Neural cell (in vitro differentiated cells): ENCODE measurements around the gene LUZP1. TPM values are rescaled to one million over a fixed set of nuclear protein-coding genes. Genes with fewer than 3 reads are reported as not detected.
"Not testable (repeated sequence)": the region's sequence is repeated elsewhere in the genome, so short reads cannot be mapped to it uniquely, and the experiment has no call there.

ENCODE experiments used
- H2AFZ ChIP-seq: fragments of 200-600, 300-800 bp; sonication (generic), shearing (Covaris generic); 2 replicates; pipeline ENCODE4 v1.6.0; 2014; ENCODE audit warnings: low read depth, mild to moderate bottlenecking, antibody characterized with exemption, low read length, moderate library complexity
- H3F3A ChIP-seq: fragments of 200-600 bp; shearing (Covaris generic); 2 replicates; pipeline ENCODE4 v1.6.1; 2016; ENCODE audit warnings: mild to moderate bottlenecking, moderate library complexity, mixed read lengths, antibody characterized with exemption, low read length; ENCODE audit not compliant: insufficient read depth, poor library complexity, severe bottlenecking
- H3K27ac ChIP-seq: fragments of 200-600, 300-800 bp; sonication (generic), shearing (Covaris generic); 2 replicates; pipeline ENCODE4 v1.5.1; 2014; ENCODE audit warnings: mild to moderate bottlenecking, low read length, moderate library complexity
- H3K27me3 ChIP-seq: fragments of 300-800, 200-600 bp; sonication (generic), shearing (Covaris generic); 2 replicates; pipeline ENCODE4 v1.6.0; 2014; ENCODE audit warnings: mild to moderate bottlenecking, low read depth, low read length, moderate library complexity; ENCODE audit not compliant: insufficient read depth
- H3K36me3 ChIP-seq: fragments of 300-800, 200-600 bp; sonication (generic), shearing (Covaris generic); 2 replicates; pipeline ENCODE4 v1.5.1; 2014; ENCODE audit warnings: mild to moderate bottlenecking, antibody characterized with exemption, low read length, moderate library complexity; ENCODE audit not compliant: insufficient read depth
- H3K4me2 ChIP-seq: fragments of 300-800, 200-600 bp; sonication (generic), shearing (Covaris generic); 2 replicates; pipeline ENCODE4 v1.6.0; 2014; ENCODE audit warnings: mild to moderate bottlenecking, low read length
- H3K4me3 ChIP-seq: fragments of 300-800, 200-600 bp; sonication (generic), shearing (Covaris generic); 2 replicates; pipeline ENCODE4 v1.5.1; 2014; ENCODE audit warnings: mild to moderate bottlenecking, low read length, moderate library complexity
- H3K79me2 ChIP-seq: fragments of 200-600 bp; shearing (Covaris generic); replicated peaks from 2 replicates; pipeline ENCODE4 v1.6.0; 2014; ENCODE audit warnings: mild to moderate bottlenecking, low read length, moderate library complexity; ENCODE audit not compliant: insufficient read depth
- H3K9ac ChIP-seq: fragments of 300-800, 200-600 bp; sonication (generic), shearing (Covaris generic); 2 replicates; pipeline ENCODE4 v1.6.1; 2016; ENCODE audit warnings: mild to moderate bottlenecking, low read length, mixed read lengths
- H3K9me2 ChIP-seq: fragments of 200-600 bp; shearing (Covaris generic); 2 replicates; pipeline ENCODE4 v1.6.1; 2016; ENCODE audit warnings: mild to moderate bottlenecking, low read length, mixed read lengths; ENCODE audit not compliant: insufficient read depth
- H3K9me3 ChIP-seq: fragments of 200-600, 300-800 bp; sonication (generic), shearing (Covaris generic); 2 replicates; pipeline ENCODE4 v1.6.1; 2016; ENCODE audit warnings: mild to moderate bottlenecking, mixed run types, low read length, moderate library complexity, mixed read lengths
- H4K20me1 ChIP-seq: fragments of 200-600 bp; shearing (Covaris generic); 2 replicates; pipeline ENCODE4 v1.6.1; 2016; ENCODE audit warnings: mild to moderate bottlenecking, mixed run types; ENCODE audit not compliant: insufficient read depth
- CTCF ChIP-seq: fragments of 450-650 bp; IDR thresholded peaks from 2 replicates; pipeline ENCODE4 v1.5.1; 2014; ENCODE audit warnings: antibody characterized with exemption, mild to moderate bottlenecking, moderate library complexity; ENCODE audit not compliant: poor library complexity, severe bottlenecking
- EP300 ChIP-seq: fragments of 450-650 bp; conservative IDR thresholded peaks from 2 replicates; pipeline ENCODE4 v1.6.1; 2014; ENCODE audit warnings: antibody characterized with exemption, mild to moderate bottlenecking, moderate library complexity; ENCODE audit not compliant: poor library complexity, severe bottlenecking
- EZH2 ChIP-seq: fragments of 200-600, 300-800 bp; shearing (Covaris generic), sonication (generic); IDR thresholded peaks from 2 replicates; pipeline ENCODE4 v1.6.1; 2014; ENCODE audit warnings: antibody characterized with exemption, low read length, borderline replicate concordance, mild to moderate bottlenecking; ENCODE audit not compliant: insufficient read depth, poor library complexity, severe bottlenecking
- MXI1 ChIP-seq: fragments of 450-650 bp; conservative IDR thresholded peaks from 2 replicates; pipeline ENCODE4 v1.6.1; 2014; ENCODE audit warnings: antibody characterized with exemption, mild to moderate bottlenecking; ENCODE audit not compliant: poor library complexity, severe bottlenecking
- POLR2AphosphoS5 ChIP-seq: IDR thresholded peaks from 2 replicates; pipeline ENCODE4 v1.6.1; 2012
- RAD21 ChIP-seq: fragments of 450-650 bp; conservative IDR thresholded peaks from 2 replicates; pipeline ENCODE4 v1.6.1; 2014; ENCODE audit warnings: antibody characterized with exemption, mild to moderate bottlenecking, moderate library complexity
- TAF1 ChIP-seq: IDR thresholded peaks from 2 replicates; pipeline ENCODE4 v1.6.1; 2012; ENCODE audit warnings: low read depth
- polyA plus RNA-seq: library from polyadenylated mRNA; depleted of rRNA; stranded (reverse); fragments of >200 nt; gene quantifications from 2 replicates; pipeline ENCODE4 v1.2.3, GENCODE V29; 2014
- TF ChIP-seq, protein P1 (sequence below): IDR thresholded peaks from 2 replicates; pipeline ENCODE4 v1.6.1; 2012; ENCODE audit warnings: borderline replicate concordance

The LUZP1 gene
- polyA plus RNA-seq, 1 donor from 2014 or later, result 2.3 TPM

DNA sequence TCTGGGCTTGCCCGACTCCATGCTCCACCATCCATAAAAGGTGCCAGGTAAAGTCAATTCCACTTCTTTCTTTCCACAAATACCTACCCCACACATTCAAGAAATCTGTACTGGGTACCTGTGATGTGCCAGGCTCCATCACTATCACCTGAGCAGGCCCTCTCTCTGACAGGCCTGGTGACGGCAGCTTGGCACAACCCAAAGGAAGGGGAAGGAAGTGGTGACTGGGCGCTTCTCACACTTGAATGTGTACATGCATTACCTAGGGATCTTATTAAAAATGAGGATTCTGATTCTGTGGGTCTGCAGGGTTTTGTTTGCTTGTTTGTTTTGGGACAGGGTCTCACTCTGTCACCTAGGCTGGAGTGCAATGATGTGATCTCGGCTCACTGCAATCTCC lies 41.1 kb upstream of the LUZP1 start:
- Histone ChIP-seq H3K27ac (no peak overlapping the region), H2AFZ (no peak overlapping the region), H3K4me3 (no peak overlapping the region), H3K4me2 (no peak overlapping the region), H3K9me3 (no peaks in the 10 kb centered on the region), H3K9me2 (no peaks in the 10 kb centered on the region), H3K27me3 (no peaks in the 10 kb centered on the region), H3F3A (no peaks in the 10 kb centered on the region), H3K79me2 (no peaks in the 10 kb centered on the region), H4K20me1 (no peaks in the 10 kb centered on the region), H3K9ac (no peak overlapping the region), H3K36me3 (no peaks in the 10 kb centered on the region)
- TF ChIP-seq MXI1 (no peak), RAD21 (no peak)

- no peak overlapping the region for H2AFZ ChIP-seq
- H3K4me3 ChIP-seq, result no peak overlapping the region
- TF ChIP-seq EP300 (no peak), EZH2 (no peak), POLR2AphosphoS5 (no peak)
Measured at GRCh38 chr1:23208527-23208926, 39.9 kb upstream of the LUZP1 start.

GRCh38 chr1:23207733-23208132 lies 39.1 kb upstream of the LUZP1 start:
- not testable (repeated sequence) for H3K36me3 ChIP-seq, H4K20me1 ChIP-seq, H3K27me3 ChIP-seq, H3F3A ChIP-seq, H3K9ac ChIP-seq, H3K9me3 ChIP-seq, H3K27ac ChIP-seq, H3K9me2 ChIP-seq, H3K4me2 ChIP-seq, H2AFZ ChIP-seq, H3K79me2 ChIP-seq, H3K4me3 ChIP-seq

More at GRCh38 chr1:23208527-23208926, 39.9 kb upstream of the LUZP1 start:
- H3F3A ChIP-seq, result no peaks in the 10 kb centered on the region
- H3K9me3 ChIP-seq, result no peaks in the 10 kb centered on the region
- no peak overlapping the region for H3K27ac ChIP-seq
- H3K9ac ChIP-seq, result no peak overlapping the region
- H3K79me2 ChIP-seq, result no peaks in the 10 kb centered on the region
- no peaks in the 10 kb centered on the region for H3K36me3 ChIP-seq
- H3K9me2 ChIP-seq, result no peaks in the 10 kb centered on the region
- H4K20me1 ChIP-seq, result no peaks in the 10 kb centered on the region
- H3K27me3 ChIP-seq, result no peaks in the 10 kb centered on the region
- H3K4me2 ChIP-seq, result no peak overlapping the region

DNA sequence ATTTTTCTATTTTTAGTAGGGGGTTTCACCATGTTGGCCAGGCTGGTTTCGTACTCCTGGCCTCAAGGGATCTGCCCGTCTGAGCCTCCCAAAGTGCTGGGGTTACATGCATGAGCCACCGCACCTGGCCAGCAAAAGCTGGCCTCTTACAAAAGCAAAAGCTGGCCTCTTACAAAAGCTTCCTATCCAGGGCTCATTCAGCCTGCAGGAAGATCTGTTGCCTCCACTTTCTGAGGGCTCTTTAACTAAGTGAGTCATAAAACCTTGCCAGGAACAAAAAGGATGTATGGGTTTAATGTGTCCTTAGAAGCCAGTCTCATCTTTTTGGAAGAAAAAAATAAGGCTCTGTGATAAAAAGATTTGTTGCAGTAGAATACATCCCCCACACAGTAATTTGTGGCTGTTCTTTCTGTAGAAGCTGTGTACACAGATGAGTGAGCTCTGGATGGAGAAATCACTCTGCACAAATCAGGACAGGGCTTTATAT lies 33.6 kb upstream of the LUZP1 start:
- TF ChIP-seq EP300 (no peak), POLR2AphosphoS5 (no peak), MXI1 (no peak), CTCF (no peak), TAF1 (no peak)
- TF ChIP-seq, protein P1, sequence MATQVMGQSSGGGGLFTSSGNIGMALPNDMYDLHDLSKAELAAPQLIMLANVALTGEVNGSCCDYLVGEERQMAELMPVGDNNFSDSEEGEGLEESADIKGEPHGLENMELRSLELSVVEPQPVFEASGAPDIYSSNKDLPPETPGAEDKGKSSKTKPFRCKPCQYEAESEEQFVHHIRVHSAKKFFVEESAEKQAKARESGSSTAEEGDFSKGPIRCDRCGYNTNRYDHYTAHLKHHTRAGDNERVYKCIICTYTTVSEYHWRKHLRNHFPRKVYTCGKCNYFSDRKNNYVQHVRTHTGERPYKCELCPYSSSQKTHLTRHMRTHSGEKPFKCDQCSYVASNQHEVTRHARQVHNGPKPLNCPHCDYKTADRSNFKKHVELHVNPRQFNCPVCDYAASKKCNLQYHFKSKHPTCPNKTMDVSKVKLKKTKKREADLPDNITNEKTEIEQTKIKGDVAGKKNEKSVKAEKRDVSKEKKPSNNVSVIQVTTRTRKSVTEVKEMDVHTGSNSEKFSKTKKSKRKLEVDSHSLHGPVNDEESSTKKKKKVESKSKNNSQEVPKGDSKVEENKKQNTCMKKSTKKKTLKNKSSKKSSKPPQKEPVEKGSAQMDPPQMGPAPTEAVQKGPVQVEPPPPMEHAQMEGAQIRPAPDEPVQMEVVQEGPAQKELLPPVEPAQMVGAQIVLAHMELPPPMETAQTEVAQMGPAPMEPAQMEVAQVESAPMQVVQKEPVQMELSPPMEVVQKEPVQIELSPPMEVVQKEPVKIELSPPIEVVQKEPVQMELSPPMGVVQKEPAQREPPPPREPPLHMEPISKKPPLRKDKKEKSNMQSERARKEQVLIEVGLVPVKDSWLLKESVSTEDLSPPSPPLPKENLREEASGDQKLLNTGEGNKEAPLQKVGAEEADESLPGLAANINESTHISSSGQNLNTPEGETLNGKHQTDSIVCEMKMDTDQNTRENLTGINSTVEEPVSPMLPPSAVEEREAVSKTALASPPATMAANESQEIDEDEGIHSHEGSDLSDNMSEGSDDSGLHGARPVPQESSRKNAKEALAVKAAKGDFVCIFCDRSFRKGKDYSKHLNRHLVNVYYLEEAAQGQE, result no peak
- Histone ChIP-seq H3K9me2 (no peaks in the 10 kb centered on the region), H3K4me3 (no peak overlapping the region), H3K9ac (no peak overlapping the region), H3K79me2 (no peaks in the 10 kb centered on the region), H2AFZ (no peak overlapping the region), H3K9me3 (no peaks in the 10 kb centered on the region), H4K20me1 (no peaks in the 10 kb centered on the region), H3K27me3 (no peaks in the 10 kb centered on the region), H3K27ac (no peak overlapping the region), H3K4me2 (no peak overlapping the region), H3F3A (no peaks in the 10 kb centered on the region), H3K36me3 (no peaks in the 10 kb centered on the region)
